Retina (tissue), 1 donor: ENCODE measurements around the gene CEACAM5.
"Not testable (repeated sequence)": the region's sequence is repeated elsewhere in the genome, so short reads cannot be mapped to it uniquely, and the experiment has no call there.

Source experiments
- DNase-seq: peaks from one replicate; pipeline ENCODE4 v3.0.0-alpha.2; 2016

Gene CEACAM5

DNA sequence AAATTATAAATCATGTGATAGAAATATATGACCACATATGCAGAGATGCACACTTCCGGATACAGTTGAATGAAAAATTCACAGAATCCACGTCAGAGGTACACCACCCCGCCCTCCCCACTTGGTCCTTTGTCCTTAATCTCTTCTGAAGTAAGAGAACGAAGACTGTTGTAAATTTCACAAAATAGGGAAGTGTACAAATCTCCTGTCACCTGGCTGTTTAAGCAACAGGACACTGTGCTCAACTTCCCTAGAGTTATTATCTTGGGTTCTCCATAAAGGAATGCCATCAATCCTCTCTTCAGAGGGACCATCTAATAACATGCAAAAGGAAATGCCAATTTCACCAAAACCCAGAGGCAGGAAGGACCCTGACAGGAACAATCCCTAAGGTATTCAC lies 36.4 kb downstream of the CEACAM5 start:
- DNase-seq: no peak

DNA sequence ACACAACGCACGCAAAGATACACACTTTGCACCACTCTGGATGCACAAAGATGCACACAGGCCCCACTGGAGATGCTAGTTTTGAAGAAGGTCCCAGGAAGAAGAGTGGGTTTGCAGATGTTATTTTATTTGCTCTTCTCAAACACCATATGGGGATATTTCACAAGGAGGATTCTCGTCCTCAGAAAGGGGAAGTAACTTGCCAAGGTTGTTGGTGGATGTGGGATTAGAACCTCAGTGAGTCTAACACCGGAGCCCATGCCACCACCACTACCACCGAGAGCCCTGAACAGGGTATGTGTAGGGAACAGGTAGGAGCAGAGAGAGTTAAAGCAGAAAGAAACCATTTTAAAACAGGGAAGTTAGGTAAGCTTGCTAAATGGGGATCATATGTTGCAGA lies 37.3 kb downstream of the CEACAM5 start:
- no peak for DNase-seq

DNA sequence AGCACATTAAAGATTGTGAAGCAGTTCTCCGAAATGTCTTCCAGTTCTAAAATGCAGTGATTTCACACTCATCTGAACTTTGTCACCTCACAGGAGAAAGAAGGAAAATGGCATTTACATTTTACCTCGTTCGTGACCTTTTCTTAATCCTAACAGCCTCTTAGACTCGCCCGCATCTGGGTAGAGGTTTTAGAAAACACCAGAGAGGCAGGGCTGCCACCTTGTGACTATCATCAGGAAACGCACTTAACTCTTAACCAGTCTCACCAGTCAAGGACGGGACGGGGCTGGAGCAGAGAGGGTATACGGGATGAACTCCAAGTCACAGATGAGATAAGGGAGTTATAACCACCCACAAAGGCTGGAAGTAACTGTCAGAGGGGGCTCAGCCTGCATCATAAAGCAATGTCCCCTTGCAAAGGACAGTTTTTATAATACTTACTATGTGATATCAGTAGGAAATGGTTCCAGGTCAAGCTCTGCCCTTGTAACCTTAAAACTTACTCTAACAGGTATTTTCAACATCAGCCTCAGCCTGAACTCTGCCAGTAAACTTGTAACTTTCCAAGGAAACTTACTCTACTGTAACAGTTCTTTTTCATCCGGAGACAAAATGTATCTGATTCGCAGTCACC lies 38.3 kb downstream of the CEACAM5 start:
- peak; percentile 24 for DNase-seq

DNA sequence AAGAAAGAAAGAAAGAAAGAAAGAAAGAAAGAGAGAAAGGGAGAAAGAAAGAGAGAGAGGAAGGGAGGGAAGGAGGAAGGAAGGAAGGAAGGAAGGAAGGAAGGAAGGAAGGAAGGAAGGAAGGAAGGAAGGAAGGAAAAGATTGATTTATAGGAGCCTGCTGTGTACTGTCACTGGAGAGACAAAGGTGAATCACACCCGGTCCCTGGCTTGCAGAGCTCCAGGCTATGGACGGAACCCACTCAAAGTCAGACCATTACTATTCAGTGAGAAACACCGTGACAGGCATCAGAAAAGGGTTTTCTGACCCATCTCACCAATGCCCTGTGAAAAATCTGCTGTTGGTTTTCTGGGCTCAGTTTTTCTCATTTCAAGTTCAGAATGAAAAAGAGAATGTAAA lies 39.6 kb downstream of the CEACAM5 start:
- DNase-seq: no peak

DNA sequence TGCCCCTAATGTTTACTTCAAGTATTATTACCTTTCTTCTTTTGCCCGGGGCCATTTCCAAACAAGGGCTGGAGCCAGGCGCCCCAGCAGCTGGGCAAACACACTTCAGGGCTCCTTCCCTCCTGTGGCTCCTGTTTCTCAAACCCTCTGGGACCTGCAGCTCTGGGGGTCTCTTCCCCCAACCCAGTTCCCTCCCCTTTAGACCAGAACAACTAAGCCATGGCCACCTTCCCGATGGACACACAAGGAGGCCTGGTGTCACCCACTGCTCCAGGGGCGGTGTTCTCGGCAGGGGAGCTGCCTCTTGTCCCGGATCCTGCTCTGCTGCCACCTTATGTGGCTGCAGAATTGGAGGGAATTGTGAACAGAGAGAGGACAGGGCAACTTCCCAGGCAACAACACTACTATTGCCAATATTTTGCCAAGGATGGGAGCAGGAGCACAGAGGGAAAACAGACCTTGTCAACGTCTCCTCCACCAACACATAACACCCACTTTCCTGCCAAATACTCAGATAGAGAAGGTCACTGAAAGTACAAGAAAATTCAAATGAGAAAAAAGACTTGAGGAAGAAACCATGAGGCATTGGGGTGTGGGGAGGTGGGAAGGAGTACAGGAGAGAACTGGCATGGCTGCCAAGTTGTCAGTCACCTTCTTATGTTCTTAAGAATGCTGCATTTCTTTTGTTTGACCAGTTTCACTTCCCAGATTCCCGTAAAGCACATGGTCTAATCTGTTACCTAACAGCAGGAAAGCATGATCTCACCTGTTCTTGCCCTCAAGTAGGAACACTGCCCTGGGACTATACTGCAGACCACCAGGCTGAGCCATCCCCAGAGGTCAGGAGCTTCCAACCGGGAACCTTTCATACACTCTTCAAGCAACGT lies 42.1 kb downstream of the CEACAM5 start:
- DNase-seq: not testable (repeated sequence)

DNA sequence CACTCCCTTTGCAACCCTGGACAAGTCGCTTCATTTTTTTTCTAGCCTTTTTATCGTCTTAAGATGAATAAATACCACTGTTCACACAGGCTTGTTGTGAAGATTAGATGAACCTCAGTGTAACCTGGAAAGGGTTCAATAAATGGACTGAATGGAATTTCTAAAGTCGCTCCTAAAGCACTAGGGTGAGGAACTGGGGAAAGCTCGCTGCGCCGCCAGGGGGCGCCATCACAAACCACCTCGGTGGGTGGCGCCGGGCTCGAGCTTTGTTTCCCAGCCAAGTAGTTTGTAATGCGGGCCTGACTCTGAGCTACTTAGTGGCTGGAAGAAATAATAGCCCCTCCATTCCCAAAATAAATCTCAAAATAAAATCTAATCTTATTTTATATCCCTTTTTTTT lies 44.7 kb downstream of the CEACAM5 start:
- peak; percentile 13 for DNase-seq

DNA sequence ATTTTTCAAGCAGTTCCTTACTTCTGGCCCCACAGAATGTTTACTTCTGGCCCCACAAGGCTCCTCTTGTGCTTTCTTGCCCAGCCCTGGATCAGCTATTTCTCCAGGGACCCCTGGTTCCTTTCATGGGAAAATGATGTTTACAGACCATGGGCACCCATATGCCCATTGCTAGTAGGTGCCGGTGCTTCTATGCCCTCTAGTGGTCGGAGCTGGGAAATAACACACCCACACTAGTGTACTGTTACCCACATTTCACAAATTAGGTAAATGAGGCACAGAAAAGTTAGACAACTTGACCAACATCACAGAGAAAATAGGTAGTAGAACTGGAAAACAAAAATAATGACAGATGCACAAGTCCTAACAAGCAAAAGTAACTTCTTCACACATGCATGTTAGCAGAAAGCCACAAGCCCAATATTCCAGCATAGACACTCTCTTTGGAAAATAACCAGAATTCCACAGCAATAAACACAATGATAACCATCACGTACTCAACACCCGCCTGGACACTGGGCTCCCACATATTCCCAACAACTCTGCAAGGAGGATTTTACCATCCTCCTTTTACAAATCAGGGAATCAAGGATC lies 45.6 kb downstream of the CEACAM5 start:
- peak; percentile 36 for DNase-seq

DNA sequence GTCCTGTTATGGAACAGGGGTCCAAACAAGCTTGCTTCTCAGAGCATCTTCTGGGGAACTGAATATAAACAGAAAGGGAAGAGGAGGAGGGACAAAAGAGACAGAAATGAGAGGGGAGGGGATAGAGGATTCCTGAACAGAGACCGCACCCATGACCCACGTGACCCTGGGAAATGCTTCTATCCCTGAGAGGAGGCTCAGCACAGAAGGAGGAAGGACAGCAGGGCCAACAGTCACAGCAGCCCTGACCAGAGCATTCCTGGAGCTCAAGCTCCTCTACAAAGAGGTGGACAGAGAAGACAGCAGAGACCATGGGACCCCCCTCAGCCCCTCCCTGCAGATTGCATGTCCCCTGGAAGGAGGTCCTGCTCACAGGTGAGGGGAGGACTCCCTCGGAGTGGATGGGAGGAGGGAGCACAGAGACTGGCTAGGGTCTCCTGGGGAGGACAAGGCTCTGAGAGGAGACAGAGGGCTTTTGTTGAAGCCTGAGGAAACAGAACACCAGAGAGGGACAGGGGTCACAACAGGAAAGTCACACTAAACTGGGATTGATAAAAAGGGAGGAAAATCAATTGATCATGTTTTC lies 47.0 kb downstream of the CEACAM5 start, which contains the start of gene CEACAM6:
CEACAM6 (plus strand) TSS at position 203 of the 586 bp plus-strand sequence; CDS start at position 312, 109 bp downstream.
- DNase-seq: no peak

DNA sequence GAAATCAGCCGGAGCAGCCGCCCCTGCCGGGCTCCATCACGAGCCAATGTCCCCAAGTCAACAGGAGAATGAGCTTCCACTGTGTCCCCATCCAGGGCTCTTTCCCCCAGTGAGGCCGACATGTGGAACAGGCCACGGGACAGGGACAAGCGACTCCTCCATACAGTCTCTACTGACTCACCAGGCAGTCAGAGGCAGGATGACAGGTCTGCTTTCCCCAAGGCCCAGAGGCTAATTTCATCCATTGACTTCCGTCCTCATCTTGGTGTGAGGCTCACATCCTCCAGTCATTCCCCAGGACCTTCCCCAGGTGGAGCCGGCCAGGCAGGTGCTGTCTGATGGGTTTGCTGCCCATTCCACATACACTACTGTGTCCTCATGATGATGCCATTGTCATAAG lies 50.4 kb downstream of the CEACAM5 start:
- DNase-seq: no peak

DNA sequence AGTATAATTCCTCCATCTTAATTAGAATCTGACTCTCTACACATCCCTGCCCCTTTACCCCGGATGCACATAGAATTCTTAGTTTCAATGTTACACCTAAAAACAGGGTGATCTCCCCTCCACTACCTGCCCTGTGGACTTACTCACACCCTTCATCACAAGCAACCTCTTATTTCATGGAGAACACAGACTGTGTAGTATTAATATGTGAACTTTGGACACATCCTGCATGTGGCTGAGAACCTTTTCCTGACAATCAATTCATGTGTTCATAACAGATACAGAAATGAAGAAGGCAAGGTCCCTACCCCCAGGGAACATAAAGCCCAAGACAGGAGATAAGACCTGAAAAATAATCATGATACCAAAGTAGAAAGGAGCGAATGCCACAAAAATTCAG lies 58.7 kb downstream of the CEACAM5 start:
- DNase-seq: no peak

DNA sequence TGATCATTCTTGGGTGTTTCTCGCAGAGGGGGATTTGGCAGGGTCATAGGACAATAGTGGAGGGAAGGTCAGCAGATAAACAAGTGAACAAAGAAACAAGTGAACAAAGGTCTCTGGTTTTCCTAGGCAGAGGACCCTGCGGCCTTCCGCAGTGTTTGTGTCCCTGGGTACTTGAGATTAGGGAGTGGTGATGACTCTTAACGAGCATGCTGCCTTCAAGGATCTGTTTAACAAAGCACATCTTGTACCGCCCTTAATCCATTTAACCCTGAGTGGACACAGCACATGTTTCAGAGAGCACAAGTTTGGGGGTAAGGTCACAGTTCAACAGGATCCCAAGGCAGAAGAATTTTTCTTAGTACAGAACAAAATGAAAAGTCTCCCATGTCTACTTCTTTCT lies 59.7 kb downstream of the CEACAM5 start:
- DNase-seq: not testable (repeated sequence)

DNA sequence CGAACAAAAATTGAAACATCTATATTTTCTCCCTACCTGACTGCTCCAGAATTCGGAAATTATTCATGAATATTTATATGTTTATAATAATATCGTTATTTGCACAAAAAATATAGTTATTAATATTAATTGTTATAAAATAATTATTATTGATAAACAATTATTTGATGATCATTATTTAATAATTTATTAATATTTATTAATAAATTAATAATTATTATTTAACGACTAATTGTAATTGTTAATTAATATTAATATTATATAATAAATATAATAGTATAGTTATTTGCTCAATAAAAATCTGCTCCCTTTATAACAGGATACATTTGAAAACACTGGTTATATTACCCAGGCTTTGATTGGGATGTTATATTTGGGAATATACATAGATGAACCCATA lies 61.2 kb downstream of the CEACAM5 start:
- no peak for DNase-seq

DNA sequence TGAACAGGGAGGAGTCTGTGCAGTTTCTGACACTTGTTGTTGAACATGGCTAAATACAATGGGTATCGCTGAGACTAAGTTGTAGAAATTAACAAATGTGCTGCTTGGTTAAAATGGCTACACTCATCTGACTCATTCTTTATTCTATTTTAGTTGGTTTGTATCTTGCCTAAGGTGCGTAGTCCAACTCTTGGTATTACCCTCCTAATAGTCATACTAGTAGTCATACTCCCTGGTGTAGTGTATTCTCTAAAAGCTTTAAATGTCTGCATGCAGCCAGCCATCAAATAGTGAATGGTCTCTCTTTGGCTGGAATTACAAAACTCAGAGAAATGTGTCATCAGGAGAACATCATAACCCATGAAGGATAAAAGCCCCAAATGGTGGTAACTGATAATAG lies 63.0 kb downstream of the CEACAM5 start:
- no peak for DNase-seq

DNA sequence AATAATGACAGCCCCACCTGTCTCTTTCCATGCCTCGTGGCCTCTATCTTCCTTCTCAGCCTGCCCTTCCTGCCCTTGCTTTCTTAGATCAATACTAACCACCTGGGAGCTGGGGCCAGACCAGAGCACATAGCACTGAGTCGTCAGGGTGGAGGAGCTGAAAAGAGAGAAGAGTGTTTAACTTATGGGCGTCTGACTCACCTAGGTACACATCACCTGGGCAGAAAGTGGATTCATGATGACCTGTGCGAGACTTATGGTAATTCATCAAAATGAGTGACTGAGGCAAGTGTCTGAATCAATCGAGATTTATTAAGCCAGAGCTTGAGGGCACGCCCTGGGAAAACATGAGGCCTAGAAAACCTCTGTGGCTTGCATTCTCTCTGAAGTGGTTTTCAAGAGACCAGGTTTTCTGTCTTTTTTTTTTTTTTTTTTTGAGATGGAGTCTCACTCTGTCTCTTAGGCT lies 66.1 kb downstream of the CEACAM5 start:
- DNase-seq: no peak

DNA sequence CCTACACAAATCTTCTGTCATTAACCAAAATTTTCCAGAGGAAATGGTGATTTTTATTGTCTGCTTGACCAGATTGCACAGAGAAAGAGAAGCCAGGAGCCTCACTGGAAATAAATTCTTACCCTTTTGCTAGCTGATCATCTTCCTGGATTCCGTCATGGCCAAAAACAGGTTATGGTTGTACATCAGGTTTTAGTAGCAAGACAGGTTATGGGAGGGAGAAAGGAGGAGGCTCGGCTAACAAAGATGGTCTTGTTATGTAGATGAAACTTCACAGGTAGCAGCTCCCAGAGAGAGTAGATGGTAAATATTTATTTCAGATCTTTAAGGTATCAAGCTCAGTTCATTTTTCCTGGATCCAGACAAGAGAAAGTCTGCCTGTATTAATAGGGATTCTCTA lies 68.3 kb downstream of the CEACAM5 start:
- no peak for DNase-seq
